Fibroblast of villous mesenchyme (primary cell): ENCODE measurements around the gene BUD31. TPM values are rescaled to one million over a fixed set of nuclear protein-coding genes. Genes with fewer than 3 reads are reported as not detected.

Source experiments
- DNase-seq: peaks from one replicate; pipeline ENCODE4 v3.0.0-alpha.2; 2010; ENCODE audit warnings: low read depth
- H3K4me3 ChIP-seq: 2 replicates; pipeline ENCODE4 v1.5.1; 2011; ENCODE audit warnings: low read depth, mild to moderate bottlenecking, low read length
- total RNA-seq: library from RNA; depleted of rRNA; stranded (reverse); fragments of >200 nt; gene quantifications from 2 replicates; pipeline ENCODE4 v1.2.3, GENCODE V29; 2012
- TF ChIP-seq, protein P1 (sequence below): IDR thresholded peaks from 2 replicates; pipeline ENCODE4 v1.5.1; 2012; ENCODE audit warnings: low read depth, mild to moderate bottlenecking, low read length; ENCODE audit not compliant: insufficient read depth

BUD31 gene
- total RNA-seq: 101 and 170 TPM in 2 replicates

DNA sequence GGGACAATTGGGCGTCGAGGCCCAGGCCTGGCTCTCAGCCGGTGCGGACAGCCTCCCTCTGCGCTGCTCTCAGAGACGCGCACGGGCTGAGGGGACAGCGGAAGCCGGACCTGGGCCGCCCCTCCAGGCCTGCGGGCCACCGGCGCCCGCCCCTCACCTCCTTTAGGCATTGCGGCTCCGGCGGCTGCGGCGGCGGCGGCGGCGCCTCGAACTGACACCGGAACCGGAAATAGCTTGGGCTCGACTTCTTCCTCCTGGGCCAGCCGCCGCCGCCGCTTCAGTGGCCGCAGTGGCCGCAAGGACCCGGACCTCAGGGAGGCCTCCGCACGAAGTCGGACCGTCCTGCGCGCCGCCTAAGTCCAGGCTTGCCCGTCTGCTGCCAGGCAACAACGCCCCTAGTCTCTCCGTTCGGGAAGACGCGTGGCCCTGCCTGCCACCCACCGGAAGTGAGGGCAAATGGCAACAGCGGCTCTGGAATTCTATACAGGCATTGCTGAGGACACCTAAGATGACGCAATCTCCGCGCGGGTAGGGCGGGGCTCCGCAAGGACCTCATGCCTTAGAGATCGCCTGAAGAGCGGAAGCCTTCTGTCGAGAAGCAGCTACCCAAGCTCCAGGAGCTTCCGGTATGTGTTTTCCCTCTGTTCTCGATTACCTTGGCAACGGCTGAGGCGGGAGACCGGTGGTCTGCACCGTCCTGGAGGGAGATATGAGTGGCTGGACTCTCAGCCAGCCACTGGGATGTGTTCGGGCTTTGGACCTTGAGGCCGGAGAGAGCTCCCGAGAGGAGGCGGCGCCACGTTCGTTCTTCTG lies at the start of gene BUD31, which contains the start of gene PDAP1:
Gene BUD31 (plus strand): TSS at position 591 of the 813 bp plus-strand sequence. CDS start 2,124 bp downstream, outside the sequence.
Gene PDAP1 (minus strand): TSS at position 219 of the 813 bp plus-strand sequence. CDS start 49 bp downstream, at position 170.
- peak; percentile 97 for DNase-seq
- TF ChIP-seq, protein P1, sequence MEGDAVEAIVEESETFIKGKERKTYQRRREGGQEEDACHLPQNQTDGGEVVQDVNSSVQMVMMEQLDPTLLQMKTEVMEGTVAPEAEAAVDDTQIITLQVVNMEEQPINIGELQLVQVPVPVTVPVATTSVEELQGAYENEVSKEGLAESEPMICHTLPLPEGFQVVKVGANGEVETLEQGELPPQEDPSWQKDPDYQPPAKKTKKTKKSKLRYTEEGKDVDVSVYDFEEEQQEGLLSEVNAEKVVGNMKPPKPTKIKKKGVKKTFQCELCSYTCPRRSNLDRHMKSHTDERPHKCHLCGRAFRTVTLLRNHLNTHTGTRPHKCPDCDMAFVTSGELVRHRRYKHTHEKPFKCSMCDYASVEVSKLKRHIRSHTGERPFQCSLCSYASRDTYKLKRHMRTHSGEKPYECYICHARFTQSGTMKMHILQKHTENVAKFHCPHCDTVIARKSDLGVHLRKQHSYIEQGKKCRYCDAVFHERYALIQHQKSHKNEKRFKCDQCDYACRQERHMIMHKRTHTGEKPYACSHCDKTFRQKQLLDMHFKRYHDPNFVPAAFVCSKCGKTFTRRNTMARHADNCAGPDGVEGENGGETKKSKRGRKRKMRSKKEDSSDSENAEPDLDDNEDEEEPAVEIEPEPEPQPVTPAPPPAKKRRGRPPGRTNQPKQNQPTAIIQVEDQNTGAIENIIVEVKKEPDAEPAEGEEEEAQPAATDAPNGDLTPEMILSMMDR: no peak
- H3K4me3 ChIP-seq: peak within 1 kb of the TSS; percentile 96

DNA sequence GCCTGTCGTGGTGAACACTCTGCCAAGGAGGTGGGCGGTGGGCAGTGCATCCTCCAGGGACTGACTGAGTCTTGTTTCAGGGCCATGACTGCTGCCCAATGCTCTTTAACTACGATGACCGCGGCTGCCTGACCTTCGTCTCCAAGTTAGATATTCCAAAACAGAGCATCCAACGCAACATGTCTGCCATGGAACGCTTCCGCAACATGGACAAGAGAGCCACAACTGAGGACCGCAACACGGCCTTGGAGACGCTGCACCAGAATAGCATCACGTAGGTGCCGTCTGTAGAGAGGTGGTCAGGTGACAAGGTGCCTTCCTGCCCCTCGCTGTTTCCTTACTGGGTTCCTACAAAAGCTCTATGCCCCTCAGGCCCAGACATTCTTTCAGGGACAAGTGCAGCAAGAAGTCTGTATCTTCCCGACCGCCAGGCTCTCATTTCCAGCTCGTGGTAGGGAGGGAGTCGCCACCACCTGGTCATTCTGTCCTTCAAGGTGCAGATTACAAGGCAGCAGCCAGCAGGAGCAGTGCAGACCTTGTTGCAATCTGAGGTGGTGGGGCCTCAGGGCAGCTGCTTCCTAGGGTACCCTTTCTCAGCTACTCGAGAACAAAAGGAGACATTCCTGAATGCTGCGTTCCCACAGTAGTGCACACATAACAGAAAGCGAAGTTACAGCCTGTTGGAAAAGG lies 49.2 kb upstream of the BUD31 start:
- no peak for DNase-seq
- TF ChIP-seq, protein P1: no peak
- H3K4me3 ChIP-seq: no peak overlapping the region

DNA sequence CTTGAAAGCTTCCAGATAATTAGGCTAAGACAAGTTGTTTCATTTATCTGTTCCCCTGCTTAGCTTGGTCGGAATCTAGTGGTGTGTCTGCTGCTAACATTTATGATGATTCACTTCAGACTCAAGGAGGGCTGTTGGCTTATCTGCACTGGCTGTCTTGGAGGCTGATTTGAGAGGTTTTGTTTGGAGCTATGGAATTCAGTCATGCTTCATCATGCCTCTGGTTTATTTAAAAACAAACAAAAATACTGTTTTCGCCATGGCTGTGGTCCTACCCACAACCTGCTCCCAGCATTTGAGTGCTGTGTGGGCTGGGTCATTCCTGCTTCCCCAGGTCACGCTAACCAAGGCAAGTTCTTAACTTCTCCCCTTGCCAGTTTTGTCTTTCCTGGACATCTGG lies 46.0 kb upstream of the BUD31 start:
- DNase-seq: peak; percentile 86
- TF ChIP-seq, protein P1: no peak

DNA sequence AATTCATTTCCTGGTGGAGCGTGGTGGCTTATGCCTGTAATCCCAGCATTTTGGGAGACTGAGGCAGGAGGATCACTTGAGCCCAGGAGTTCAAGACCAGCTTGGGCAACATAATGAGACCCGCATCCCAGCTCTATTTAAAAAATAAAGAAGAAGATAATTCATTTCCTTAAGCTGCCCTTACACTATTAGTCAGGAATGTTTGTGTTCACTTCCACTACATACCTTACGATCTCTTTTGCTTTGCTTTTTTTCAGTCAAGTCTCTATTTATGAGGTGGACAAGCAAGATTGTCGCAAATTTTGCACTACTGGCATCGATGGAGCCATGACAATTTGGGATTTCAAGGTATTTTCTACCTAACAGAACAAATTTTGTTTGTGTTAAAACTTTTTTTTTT lies 45.5 kb upstream of the BUD31 start:
- no peak for DNase-seq
- TF ChIP-seq, protein P1: no peak

More for the DNA sequence above, 46.0 kb upstream of the BUD31 start:
- no peak overlapping the region for H3K4me3 ChIP-seq

DNA sequence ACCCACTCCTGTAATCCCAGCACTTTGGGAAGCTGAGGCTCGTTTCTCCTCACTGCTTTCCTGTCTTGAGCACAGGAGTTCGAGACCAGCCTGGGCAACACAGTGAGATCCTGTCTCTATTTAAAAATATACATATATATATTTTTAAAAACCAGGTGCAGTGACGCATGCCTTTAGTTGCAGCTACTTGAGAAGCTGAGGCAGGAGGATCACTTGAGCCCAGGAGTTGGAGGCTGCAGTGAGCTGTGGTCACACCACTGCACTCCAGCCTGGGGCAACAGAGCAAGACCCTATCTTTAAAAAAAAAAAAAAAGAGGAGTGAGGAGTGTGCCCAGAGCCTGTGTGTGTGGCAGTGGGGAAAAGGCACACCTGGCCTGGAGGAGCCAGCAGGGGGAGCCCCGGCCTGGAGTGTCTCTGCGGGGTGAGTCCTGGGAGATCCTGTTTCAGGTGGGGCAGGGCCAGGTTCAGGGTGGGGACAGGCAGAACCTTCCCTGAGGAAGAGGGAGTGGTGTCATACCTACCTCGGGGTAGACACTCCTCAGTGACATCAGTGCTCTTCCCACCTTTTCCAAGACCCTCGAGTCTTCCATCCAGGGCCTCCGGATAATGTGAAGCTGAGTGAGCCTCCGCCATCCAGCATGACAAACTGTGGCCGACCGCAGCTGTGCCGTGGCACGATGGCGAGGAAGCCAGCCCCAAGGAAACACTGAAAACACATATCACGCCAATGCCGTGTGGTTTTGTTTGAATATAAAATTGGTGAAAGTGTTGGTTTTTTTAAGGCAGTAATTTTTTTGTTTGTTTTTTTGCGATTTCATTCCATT lies 43.2 kb upstream of the BUD31 start:
- DNase-seq: no peak
- H3K4me3 ChIP-seq: no peak overlapping the region
- TF ChIP-seq, protein P1: peak; percentile 56

More for the DNA sequence above, 45.5 kb upstream of the BUD31 start:
- H3K4me3 ChIP-seq: no peak overlapping the region

DNA sequence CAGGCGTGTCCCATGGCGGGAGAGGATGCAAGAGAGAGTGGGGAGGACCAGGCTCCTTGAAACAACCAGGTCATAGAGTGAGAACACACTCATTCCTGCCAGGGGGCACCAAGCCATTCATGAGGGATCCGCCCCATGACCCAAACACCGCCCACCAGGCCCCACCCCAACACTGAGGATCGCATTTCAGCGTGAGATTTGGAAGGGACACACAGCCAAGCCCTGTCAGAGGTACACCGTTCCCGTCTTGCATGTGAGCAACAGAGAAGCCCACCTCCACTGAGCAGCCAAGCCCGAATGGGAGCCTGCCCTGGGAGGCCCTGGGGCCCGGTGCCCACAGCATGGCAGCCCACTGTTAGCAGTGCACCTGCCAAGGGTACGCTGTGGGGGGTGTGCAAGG lies 42.1 kb upstream of the BUD31 start:
- TF ChIP-seq, protein P1: no peak
- H3K4me3 ChIP-seq: no peak overlapping the region
- no peak for DNase-seq
